Neural crest cell (in vitro differentiated cells): Measurements from ENCODE around the gene CDH13. TPM values are rescaled to one million over a fixed set of nuclear protein-coding genes. Genes with fewer than 3 reads are reported as not detected.

ENCODE experiments used
- DNase-seq: peaks from one replicate; pipeline ENCODE4 v3.0.0; 2021; ENCODE audit warnings: low read depth, mixed read lengths, low spot score
- H3K27ac Mint-ChIP-seq: one replicate; pipeline ENCODE4 v1.8.0; 2021; ENCODE audit warnings: mild to moderate bottlenecking, mixed read lengths; ENCODE audit not compliant: unreplicated experiment
- H3K27me3 Mint-ChIP-seq: 2 replicates; pipeline ENCODE4 v1.8.0; 2021; ENCODE audit warnings: low read depth, mild to moderate bottlenecking, mixed read lengths
- H3K36me3 Mint-ChIP-seq: 2 replicates; pipeline ENCODE4 v1.8.0; 2021; ENCODE audit warnings: low read depth, mild to moderate bottlenecking, mixed read lengths
- H3K4me1 Mint-ChIP-seq: 2 replicates; pipeline ENCODE4 v1.8.0; 2021; ENCODE audit warnings: mixed read lengths
- H3K4me3 Mint-ChIP-seq: one replicate; pipeline ENCODE4 v1.8.0; 2021; ENCODE audit warnings: mild to moderate bottlenecking, mixed read lengths
- H3K9me3 Mint-ChIP-seq: 2 replicates; pipeline ENCODE4 v1.8.0; 2021; ENCODE audit warnings: mixed read lengths
- CTCF ChIP-seq: fragments of 200-600 bp; sonication (generic); conservative IDR thresholded peaks from 2 replicates; pipeline ENCODE4 v1.5.0; 2021; ENCODE audit warnings: antibody characterized with exemption, mild to moderate bottlenecking
- total RNA-seq: library from RNA; stranded (reverse); gene quantifications from 2 replicates; pipeline ENCODE4 v1.2.1, GENCODE V29; 2021

Gene CDH13
- total RNA-seq, 1 donor from 2014 or later: 1.1 TPM

- DNase-seq: no peak
- Mint-ChIP-seq H3K4me1 (no peaks in the 10 kb centered on the region), H3K27me3 (peaks cover 21% of the 10 kb centered on the region), H3K9me3 (peaks cover 11% of the 10 kb centered on the region), H3K4me3 (no peak overlapping the region), H3K27ac (no peak overlapping the region), H3K36me3 (no peaks in the 10 kb centered on the region)
- TF ChIP-seq CTCF: no peak
These were observed 1039.7 kb downstream of the CDH13 start for GRCh38 chr16:83666449-83666848.

- Mint-ChIP-seq H3K4me1 (no peaks in the 10 kb centered on the region), H3K36me3 (no peaks in the 10 kb centered on the region), H3K9me3 (peaks cover 13% of the 10 kb centered on the region), H3K27ac (no peak overlapping the region), H3K4me3 (no peak overlapping the region), H3K27me3 (peaks cover 11% of the 10 kb centered on the region)
- DNase-seq: no peak
- TF ChIP-seq CTCF: no peak
These were observed 1042.7 kb downstream of the CDH13 start for GRCh38 chr16:83669456-83669855.

- peaks cover 4% of the 10 kb centered on the region for H3K9me3 Mint-ChIP-seq
- no peak overlapping the region for H3K4me3 Mint-ChIP-seq
- H3K27ac Mint-ChIP-seq: no peak overlapping the region
These were observed 1048.3 kb downstream of the CDH13 start for GRCh38 chr16:83674931-83675535.

GRCh38 chr16:83676086-83676485 is 1049.3 kb downstream of the CDH13 start:
- peaks cover 4% of the 10 kb centered on the region for H3K4me1 Mint-ChIP-seq
- no peaks in the 10 kb centered on the region for H3K27me3 Mint-ChIP-seq
- H3K9me3 Mint-ChIP-seq: peaks cover 4% of the 10 kb centered on the region
- no peak overlapping the region for H3K4me3 Mint-ChIP-seq
- no peak overlapping the region for H3K27ac Mint-ChIP-seq
- no peaks in the 10 kb centered on the region for H3K36me3 Mint-ChIP-seq
- no peak for TF ChIP-seq CTCF
- no peak for DNase-seq

More at GRCh38 chr16:83674931-83675535, 1048.3 kb downstream of the CDH13 start:
- no peak for DNase-seq
- peaks cover 4% of the 10 kb centered on the region for H3K4me1 Mint-ChIP-seq
- no peak for TF ChIP-seq CTCF
- H3K36me3 Mint-ChIP-seq: no peaks in the 10 kb centered on the region
- no peaks in the 10 kb centered on the region for H3K27me3 Mint-ChIP-seq

GRCh38 chr16:83680980-83681379 is 1054.2 kb downstream of the CDH13 start:
- no peak overlapping the region for H3K27ac Mint-ChIP-seq
- peaks cover 8% of the 10 kb centered on the region for H3K27me3 Mint-ChIP-seq
- H3K9me3 Mint-ChIP-seq: no peaks in the 10 kb centered on the region
- TF ChIP-seq CTCF: no peak
- no peak for DNase-seq
- no peak overlapping the region for H3K4me3 Mint-ChIP-seq
- no peaks in the 10 kb centered on the region for H3K36me3 Mint-ChIP-seq
- peaks cover 18% of the 10 kb centered on the region for H3K4me1 Mint-ChIP-seq
